VCaP (cell line): ENCODE data around the gene NR1I3.
"Not testable (repeated sequence)": the region's sequence is repeated elsewhere in the genome, so short reads cannot be mapped to it uniquely, and the experiment has no call there.

Experiments used
- H3K27ac ChIP-seq: fragments of 450-650 bp; 2 replicates; pipeline ENCODE4 v1.5.1; 2017
- TF ChIP-seq, protein P1 (sequence below): fragments of 450-650 bp; conservative IDR thresholded peaks from 2 replicates; pipeline ENCODE4 v1.5.1; 2017; ENCODE audit warnings: mild to moderate bottlenecking, moderate library complexity

The NR1I3 gene

DNA sequence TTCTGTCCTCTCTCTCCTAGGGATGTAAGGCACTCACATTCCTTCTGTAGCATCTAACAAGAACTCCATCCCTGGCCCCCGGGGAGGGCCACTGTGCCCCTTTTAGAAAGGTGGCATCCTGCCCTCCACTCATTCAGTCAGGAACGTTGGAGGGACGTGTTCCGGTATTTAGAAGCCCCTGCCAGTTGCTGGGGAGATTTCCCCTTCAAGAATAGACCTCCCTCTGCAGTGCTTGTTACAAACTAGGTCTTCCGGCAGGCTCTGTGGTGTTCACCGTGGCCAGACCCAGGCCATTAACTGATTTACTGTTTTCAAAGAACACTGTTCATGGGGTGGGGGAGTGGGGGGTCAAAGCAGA lies 21.3 kb upstream of the NR1I3 start:
- TF ChIP-seq, protein P1, sequence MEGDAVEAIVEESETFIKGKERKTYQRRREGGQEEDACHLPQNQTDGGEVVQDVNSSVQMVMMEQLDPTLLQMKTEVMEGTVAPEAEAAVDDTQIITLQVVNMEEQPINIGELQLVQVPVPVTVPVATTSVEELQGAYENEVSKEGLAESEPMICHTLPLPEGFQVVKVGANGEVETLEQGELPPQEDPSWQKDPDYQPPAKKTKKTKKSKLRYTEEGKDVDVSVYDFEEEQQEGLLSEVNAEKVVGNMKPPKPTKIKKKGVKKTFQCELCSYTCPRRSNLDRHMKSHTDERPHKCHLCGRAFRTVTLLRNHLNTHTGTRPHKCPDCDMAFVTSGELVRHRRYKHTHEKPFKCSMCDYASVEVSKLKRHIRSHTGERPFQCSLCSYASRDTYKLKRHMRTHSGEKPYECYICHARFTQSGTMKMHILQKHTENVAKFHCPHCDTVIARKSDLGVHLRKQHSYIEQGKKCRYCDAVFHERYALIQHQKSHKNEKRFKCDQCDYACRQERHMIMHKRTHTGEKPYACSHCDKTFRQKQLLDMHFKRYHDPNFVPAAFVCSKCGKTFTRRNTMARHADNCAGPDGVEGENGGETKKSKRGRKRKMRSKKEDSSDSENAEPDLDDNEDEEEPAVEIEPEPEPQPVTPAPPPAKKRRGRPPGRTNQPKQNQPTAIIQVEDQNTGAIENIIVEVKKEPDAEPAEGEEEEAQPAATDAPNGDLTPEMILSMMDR, result no peak
- H3K27ac ChIP-seq, result no peak overlapping the region

DNA sequence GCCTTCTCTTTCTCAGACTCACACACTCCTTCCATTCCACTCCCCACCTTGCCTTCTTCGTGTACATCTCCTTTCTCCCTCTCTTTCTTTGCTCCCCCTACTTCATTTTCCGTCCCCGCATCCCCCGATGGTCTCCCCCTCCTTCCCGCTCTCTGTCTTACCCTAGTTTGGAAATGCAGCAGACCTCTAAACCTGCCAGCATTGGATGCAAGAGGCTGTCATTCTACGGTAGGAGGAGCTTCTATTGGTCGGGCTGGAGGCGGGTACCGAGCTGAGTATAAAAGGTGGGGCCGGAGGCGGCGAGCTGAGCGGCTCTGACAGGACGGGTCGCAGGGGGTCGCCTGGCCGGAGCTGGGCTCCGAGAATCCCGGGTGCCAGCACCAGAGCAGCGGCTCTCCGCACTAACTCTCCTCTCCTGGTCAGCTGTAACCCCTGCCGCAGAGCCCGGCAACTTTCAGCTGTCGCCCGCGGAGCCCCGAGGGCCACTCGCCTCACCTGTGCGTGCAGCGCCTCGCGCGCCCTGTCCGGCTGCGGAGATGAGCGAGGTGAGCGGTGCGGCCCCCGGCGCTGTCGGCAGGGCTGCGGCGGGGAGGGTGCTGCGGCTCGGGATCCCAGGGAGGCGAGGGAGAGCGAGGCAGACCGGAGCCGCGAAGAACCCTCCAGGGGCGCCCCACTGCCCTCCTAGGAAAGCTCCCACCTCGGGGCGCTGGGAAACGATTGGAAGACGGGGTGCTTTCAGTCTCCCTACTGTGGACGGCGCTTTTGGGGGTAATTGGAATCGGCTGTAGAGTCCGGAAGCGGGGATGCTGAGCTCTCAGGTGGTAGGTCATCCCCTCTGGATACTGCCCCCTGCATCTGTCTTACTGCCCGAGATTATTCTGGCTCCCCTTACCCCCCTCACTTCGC lies 20.7 kb upstream of the NR1I3 start, which contains the start of gene PCP4L1:
TSS of gene PCP4L1 (plus strand) at position 307 of the 906 bp plus-strand sequence. CDS start at position 537, 230 bp downstream.
- TF ChIP-seq, protein P1, result no peak

DNA sequence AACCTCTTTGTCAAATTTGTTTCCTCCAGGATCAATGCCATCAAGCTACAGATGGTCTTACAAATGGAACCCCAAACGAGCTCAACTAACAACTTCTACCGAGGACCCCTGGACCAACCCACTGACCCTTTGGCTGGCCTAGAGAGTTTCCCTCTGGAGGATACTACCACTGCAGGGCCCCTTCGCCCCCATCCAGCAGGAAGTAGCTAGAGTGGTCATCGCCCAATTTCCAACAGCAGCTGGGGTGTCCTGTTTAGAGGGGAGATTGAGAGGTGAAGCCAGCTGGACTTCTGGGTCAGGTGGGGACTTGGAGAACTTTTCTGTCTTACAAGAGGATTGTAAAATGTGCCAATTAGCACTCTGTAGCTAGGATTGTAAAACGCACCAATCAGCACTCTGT lies 19.1 kb upstream of the NR1I3 start:
- not testable (repeated sequence) for H3K27ac ChIP-seq

More for the DNA sequence above, 20.7 kb upstream of the NR1I3 start, which contains the start of gene PCP4L1:
- peak within 1 kb of the TSS; percentile 13; the same call in 1 of the 2 replicates for H3K27ac ChIP-seq

DNA sequence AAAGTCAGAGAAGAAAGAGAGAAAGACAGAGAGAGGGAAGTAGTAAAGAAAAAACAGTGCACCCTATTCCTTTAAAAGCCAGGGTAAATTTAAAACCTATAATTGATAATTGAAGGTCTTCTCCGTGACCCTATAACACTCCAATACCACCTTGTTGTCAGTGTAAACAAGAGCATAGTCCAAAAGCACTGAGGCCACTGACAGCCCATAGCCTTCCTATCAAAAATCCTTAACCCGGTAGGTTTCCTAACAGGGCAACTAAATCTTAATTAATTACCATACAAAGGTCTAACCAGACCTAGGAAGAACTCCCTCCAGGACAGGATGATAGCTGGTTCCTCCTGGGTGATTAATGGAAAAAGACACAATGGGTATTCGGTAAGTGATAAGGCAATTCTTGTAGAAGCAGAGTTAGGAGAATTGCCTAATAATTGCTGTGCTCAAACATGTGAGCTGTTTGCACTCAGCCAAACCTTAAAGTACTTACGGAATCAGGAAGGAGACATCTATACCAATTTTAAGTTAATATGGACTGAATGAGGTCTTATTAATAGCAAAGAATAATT lies 18.0 kb upstream of the NR1I3 start:
- H3K27ac ChIP-seq, result not testable (repeated sequence)

DNA sequence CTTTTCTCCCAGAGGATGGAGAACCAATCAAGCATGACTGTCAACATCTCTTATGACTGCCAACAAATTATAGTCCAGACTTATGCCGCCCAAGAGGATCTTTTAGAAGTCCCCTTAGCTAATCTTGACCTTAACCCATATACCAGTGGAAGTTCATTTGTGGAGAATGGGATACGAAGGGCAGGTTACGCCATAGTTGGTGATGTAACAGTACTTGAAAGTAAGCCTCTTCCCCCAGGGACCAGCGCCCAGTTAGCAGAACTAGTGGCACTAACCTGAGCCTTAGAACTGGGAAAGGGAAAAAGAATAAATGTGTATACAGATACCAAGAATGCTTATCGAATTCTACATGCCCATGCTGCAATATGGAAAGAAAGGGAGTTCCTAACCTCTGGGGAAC lies 17.3 kb upstream of the NR1I3 start:
- H3K27ac ChIP-seq, result not testable (repeated sequence)

DNA sequence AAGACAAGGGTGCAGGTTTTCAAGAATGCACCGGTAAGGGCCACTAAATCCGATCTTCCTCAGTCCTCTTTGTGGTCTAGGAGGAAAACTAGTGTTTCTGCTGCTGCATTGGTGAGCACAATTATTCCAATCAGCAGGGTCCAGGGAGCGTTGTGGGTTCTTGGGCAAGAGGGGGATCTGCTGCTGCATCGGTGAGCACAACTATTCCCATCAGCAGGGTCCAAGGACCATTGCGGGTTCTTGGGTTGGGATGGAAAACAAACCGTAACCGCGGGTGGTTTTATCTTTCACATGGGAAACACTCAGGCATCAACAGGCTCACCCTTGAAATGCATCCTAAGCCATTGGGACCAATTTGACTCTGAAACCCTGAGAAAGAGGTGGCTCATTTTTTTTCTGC lies 13.6 kb upstream of the NR1I3 start:
- TF ChIP-seq, protein P1, result no peak
- H3K27ac ChIP-seq, result no peak overlapping the region

DNA sequence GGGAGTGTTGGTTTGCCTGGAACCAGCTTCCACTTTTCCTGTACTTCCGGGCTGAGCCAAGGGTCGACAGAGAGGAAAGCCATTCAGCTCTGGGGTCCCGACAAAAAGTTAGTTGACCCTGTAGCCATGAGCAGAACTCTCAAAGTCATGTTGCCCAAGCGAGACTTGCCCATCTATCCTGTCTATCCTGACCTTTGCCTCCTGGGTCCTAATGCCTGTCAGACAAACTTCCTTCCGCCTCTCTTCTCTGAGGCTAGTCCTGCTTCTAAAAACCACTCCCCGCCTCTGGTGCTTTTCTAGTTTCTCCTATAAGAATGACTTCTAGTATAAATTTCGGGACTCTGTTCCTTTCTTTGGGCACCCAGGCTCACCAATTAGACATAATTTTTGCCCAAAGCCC lies 12.8 kb upstream of the NR1I3 start:
- TF ChIP-seq, protein P1, result no peak
- no peak overlapping the region for H3K27ac ChIP-seq

DNA sequence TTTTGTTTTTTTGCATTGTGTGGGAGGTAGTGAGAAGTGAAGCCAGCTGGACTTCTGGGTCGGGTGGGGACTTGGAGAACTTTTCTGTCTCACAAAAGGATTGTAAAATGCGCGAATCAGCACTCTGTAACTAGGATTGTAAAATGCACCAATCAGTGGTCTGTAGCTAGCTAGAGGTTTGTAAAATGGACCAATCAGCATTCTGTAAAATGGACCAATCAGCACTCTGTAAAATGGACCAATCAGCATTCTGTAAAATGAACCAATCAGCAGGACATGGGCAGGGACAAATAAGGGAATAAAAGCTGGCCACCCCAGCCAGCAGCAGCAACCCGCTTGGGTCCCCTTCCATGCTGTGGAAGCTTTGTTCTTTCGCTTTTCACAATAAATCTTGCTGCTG lies 12.1 kb upstream of the NR1I3 start:
- not testable (repeated sequence) for H3K27ac ChIP-seq

DNA sequence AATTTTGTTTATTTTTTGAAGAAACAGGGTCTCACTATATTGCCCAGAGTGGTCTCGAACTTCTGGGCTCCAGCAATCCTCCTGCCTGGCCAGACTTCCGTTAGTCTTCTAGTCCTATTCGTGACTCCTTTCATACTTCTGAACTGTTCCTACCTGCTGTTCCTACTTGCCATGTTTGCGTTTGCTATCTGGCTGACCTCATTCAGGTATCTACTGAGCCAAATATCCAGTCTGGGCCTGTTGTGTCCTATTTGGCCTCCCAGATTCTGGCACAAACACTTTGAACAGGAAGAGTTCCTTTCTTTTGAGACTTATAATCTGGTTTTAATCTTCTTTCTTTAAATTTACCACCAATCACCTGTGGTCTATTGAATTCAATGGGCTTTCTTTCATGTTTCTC lies 6.9 kb upstream of the NR1I3 start:
- TF ChIP-seq, protein P1, result no peak

More for the DNA sequence above, 6.9 kb upstream of the NR1I3 start:
- no peak overlapping the region for H3K27ac ChIP-seq
